ENCODE results near the gene RCL1.
"Not testable (repeated sequence)": the region's sequence is repeated elsewhere in the genome, so short reads cannot be mapped to it uniquely, and the experiment has no call there.

Gene RCL1

DNA sequence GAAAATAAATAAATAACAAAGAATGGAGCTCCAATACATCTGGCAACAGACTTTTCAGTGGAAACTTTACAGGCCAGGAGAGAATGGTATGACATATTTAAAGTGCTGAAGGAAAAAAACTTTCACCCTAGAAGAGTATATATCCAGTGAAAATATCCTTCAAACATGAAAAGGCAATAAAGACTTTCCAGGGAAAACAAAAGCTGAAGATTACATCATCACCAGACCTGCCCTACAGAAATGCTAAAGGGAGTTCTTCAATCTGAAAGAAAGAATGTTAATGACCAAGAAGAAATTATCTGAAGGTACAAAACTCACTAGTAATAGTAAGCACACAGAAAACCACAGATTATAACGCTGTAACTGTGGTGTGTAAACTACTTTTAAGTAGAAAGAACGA lies 8.3 kb upstream of the RCL1 start:
- DNase-seq = no peak

DNA sequence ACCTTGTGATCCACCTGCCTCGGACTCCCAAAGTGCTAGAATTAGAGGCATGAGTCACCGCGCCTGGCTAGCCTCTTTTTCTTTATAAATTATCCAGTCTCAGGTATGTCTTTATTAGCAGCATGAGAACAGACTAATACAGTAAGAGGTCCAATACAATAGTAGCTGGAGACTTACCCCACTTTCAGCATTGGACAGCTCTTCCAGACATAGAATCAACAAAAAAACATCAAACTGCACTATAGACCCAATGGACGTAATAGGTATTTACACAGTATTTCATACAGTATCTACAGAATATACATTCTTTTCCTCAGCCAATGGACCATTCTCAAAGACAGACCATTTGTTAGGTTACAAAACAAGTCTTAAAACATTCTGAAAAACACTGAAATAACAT lies 6.1 kb upstream of the RCL1 start:
- DNase-seq = no peak

DNA sequence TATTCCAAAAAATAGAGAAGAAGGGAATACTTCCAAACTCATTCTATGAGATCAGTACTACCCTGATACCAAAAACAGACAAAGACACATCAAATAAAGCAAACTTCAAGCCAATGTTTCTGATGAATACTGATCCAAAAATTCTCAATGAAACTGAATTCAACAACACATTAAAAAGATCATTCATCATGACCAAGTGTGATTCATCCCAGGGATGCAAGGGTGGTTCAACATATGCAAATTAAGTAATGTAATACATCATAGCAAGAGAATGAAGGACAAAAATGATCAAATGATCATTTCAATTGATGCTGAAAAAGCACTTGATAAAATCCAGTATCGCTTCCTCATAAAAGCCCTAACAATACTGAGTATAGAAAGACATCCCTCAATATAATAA lies 4.9 kb upstream of the RCL1 start:
- DNase-seq = no peak

DNA sequence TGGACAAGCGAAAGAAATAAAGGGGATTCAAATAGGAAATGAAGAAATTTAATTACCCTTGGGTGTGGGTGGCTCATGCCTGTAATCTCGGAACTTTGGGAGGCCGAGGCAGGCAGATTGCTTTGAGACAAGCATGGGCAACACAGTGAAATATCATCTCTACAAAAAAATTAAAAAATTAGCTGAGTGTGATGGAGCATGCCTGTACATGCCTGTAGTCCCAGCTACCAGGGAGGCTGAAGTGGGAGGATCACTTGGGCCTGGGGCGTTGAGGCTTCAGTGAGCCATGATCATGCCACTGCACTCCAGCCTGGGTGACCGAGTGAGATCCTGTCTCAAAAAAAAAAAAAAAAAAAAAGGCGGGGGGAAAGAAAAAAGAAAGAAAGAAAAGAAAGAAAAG lies 4.0 kb upstream of the RCL1 start:
- DNase-seq = no peak

DNA sequence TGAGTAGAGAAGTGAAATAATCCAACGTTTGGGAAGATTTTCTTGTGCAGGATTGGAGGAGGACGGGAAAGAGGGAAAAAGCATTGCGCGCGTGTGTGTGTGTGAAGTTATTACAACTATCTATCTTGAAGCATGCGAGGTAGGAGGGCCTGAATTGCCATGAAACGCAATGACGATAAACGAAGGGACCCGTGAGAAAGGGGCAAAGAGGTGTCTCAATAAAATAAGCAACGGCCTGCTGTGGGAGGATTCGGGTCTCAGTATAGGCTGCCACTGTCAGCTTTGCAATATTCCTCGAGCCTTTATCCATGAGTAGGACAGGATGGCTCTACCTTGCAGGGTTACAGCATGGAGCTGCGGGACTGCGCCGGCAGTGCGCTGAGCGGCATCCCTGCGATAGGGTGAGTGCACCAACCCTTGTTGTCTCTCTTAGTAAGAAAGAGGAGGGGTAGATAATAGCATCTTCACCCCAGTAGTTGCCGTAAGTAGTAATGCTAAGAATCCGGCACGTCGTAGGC lies 631 bp upstream of the RCL1 start:
- no peak for DNase-seq

DNA sequence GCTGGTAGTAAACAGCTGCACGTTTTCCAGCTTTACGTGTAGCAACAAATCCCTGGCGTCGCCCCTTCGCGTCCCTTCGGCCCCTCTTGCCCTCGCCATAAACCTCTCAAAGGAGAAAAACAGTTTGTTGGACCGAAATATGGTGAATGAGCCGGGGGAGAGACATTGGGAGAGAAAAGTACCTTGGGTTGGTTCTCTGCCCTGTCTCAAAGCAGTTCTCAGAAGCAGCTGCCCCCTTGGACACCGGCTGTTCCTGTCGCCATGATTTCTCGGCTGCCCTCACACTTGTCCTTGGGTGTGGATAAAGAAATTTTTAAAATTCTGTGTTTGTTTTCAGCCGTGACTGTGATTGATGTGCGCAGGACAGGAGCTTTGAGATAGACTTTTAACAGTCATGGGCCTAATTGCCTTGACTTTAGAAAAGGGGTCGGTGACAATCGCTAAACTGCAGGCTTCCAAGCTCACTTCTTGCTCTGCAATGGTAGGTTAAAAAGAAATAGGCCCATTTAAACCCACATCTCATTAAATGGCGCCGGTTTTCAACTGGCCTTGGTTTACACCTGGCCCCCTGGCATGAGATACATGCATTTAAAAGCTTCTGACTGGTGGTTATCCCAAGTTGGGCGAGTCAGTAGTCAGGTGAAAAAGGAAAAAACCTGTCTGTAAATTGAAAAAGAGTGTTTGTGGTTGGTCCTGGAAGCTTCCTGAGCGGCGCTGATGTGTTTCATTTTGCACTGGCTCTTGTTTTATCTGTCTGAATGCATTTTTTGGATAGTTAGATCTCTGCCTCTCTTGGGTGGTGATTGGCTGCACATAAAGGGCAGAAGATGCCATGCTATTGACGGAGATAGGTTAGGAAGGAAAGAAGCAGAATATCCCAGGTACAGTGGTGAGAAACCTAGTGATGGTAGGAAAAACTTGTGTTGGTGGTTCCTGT lies 983 bp downstream of the RCL1 start:
- no peak for DNase-seq

DNA sequence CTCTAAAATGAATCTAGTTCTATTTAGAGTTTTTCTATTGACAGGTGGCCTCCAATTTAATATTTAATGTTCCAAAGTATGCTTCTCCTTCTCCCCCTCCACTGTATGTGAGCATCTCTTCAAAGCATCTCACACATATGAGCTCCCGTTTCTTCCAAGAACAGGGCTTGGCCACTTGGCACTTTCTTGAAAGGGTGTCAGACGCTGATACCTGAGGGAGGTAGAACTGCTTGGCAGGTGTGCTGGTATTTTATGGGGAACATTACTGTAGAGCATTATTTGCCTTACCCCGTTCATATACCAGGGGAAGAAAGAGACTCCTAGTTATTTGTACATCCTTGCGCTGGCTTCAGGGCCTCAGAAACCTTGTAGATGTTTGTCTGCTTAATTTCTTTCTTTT lies 1.9 kb downstream of the RCL1 start:
- no peak for DNase-seq

DNA sequence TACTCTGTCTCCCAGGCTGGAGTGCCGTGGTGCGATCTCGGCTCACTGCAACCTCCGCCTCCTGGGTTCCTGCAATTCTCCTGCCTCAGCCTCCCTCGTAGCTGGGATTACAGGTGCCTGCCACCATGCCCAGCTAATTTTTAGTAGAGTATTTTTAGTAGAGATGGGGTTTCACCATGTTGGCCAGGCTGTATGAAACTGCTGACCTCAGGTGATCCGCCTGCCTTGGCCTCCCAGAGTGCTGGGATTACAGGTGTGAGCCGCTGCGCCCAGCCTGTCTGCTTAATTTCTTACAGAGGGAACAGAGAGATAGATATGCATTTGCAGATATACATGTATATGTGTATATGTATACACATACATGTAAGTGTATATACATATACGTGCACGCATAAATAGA lies 2.4 kb downstream of the RCL1 start:
- DNase-seq = not testable (repeated sequence)

DNA sequence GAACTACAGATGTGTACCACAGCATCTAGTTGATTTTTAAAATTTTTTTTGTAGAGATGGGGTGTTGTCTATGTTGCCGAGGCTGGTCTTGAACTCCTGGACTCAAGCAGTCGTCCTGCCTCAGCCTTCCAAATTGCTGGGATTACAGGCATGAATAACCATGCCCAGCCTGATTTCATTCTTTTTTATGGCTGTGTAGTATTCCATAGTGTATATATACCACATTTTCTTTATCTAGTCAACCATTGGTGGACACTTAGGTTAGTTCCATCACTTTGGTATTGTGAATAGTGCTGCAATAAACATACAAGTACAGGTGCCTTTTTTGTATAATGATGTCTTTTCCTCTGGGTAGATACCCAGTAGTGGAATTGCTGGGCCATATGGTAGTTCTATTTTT lies 3.8 kb downstream of the RCL1 start:
- DNase-seq = no peak

DNA sequence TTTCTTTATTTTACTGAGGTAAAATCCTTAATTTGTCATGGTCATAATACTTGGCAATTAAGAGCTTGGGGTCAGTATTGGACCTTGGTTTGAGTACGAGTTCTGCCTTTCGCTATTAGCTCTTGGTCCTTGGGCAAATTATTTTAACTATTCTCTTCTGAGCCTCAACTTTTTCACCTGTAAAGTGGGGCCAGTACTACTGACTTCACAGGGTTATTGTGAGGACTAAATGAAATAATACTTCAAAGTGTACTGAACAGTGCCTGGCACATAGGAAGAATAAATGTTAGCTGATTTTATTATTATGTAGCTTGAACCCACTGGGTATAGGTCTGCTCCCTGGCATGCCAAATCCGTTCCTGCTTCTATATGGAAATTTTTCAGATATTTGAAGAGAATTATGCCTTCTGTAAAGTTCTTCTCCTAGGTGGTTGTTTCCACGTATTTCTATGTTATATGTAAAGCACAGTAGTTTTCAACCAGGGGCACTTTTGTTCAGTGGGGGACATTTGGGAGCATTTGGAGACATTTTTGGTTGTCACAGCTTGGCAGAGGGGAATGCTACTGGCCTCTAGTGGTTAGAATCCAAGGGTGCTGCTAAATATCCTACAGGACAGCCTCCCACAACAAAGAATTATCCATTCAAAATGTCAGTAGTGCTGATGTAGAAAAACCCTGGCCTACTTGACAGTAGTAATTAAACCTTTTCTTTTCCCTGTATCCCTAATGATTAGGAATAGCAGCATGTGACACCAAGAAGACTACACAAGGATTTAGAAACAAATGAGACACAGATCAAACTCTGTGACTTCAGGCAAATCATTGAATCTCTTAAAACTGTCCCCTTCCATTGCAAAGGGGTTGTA lies 4.5 kb downstream of the RCL1 start:
- DNase-seq = no peak

DNA sequence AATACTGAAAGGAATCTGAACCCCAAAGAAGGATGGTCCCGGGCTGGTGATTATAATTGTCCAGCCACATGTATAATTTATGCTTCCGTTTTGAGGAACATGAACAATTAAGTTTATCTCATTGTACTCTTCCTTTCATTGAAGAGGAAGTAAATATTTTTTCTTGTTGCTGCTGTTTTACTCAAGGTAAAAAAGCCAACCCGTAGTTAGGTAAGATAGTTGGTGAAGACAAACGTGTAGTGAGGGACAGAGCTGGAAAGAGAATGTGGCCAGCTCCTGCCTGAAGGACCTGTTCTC lies 5.1 kb downstream of the RCL1 start:
- no peak for DNase-seq

DNA sequence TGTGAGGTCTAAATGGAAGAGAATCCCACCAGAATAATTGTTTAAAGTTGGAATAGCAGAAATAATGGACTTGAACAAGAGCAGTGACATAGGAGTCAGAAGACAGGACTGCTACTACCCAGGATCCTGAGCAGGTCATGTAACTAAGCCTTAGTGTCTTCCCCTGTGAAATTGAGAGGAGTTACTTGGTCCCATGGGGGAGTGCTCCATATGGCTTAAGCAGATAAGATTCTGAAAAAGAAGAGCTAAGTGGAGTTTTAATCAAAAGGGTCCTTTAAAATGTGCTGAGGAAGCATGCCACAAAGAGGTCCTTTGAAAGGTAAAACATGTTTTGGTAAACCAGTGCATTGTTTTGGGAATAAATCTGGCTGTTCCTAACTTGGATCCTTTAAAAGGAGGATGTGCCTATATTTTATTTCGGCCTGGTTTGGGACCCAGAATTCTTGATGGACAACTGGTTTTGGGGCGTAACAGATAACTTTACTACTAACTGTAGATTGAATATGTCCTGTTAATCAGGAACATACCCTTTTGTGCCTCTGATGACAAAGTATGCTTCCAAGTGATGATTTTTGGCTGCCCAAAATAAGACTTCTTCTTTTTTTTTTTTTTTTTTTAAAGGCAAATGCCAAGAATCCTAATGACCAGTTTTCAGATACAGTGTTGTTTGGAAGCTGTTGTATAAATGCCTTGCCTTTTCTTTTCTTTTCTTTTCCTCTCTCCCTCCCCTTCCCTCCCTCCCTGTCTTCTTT lies 5.7 kb downstream of the RCL1 start:
- DNase-seq = no peak

DNA sequence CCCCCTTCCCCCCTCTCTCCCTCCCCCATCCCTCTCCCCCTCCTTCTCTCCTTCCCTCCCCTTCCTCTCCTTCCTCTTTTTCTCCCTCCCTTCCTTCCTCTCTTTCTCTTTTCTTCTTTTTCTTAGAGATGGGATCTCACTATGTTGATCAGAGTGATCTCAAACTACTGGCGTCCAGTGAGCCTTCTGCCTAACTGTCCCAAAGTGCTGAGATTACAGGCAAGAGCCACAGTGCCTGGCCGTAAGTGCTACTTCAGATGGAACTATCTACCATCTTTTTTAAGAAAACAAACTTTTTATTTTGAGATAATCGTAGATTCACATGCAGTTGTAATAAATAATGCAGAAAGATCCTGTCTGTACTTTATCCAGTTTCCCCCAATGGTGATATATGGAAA lies 6.3 kb downstream of the RCL1 start:
- DNase-seq = no peak

DNA sequence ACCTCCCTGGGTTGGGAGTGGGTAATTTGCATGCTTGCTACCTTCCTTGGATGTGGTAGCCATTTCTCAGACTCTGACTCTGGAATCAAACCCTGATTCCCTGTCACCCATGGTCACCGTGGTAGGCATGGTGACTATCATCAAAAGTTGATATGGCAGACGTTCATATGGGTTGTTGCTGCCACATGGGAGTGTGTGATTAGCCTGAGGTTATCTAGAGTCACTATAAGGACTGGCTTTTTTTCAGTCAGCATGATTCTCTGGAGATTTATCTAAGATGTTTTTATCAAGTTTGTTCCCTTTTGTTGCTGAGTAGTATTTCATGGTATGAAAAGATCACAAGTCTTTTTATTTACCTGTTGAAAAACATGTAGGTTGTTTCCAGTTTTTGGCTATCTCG lies 7.0 kb downstream of the RCL1 start:
- DNase-seq = no peak

DNA sequence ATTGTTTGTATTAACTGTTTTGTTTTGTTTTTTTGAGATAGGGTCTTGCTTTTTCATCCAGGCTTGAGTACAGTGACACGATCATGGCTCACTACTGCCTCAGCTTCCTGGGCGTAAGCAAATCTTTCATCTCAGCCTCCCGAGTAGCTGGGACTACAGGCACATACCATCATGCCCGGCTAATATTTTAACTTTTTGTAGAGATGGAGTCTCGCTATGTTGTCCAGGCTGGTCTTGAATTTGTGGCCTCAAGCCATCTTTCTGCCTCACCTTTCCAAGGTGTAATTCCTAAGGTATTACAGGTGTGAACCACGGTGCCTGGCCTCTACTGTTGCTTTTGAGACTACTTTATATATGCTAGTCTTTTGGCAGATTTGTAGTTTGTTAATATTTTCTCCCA lies 8.4 kb downstream of the RCL1 start:
- DNase-seq = no peak

DNA sequence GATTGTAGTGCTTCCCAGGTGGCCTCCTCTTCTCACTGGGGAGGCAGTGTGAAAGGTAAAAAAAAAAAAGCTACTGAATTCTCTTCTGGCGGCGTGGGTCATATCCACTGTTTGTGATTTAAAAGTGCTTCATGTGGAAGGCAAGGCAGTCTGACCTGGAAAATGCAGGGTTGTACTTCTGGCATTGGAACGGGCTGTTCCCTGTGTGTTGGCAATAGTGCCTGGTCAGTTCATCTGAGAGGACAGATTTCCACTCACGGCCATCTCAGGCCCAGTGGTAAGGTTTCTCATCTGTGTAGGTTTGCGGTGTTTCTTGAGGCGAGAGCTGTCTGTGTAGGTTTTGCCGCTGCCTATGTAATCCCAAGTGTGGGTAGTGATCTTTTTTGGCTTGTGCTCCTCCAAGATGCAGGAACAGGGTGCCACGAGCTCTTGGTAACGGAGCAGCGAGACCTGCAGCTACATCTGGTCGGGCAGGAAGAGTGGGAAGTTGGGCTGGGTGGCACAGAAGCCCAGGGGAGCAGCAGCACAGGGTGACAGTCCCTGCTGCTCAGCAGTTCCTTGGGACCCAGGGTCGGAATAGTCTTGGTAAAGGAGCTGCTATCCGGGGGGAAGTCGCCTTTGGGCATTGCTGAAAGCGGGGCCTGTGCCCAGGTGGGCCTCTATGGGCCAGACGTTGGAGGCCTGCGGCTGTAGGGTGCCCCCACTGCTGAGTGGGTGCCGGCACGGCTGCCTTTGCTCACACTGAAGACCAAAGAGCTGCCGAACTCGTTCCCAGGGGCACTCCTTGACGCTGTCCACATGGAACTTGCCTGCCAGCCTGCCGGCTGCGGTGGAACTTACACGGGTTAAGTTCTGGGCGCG lies 11.2 kb downstream of the RCL1 start:
- DNase-seq = no peak

DNA sequence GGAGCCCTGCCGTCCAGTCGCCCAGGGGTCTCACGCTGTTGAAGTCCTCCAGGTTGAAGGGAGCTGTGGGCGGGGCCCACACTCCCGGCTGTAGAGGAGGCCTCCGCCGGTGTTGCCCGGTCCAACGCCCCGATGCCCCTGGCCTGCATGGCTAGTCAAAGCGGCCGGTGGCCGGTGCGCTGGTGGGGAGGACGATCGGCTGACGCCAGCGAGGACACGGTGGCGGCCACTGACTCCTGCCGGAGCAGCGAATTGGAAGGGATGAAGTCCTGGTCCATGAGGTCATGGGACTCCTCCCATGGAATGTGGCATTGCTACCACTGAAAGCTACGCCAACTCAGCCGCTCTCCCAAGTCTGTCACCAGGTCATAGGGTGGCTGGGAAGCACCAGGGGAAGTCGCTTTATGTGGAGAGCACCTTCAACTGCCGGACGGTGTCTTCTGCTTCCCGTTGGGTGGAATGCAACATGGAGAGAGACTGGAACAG lies 11.8 kb downstream of the RCL1 start:
- DNase-seq = no peak

DNA sequence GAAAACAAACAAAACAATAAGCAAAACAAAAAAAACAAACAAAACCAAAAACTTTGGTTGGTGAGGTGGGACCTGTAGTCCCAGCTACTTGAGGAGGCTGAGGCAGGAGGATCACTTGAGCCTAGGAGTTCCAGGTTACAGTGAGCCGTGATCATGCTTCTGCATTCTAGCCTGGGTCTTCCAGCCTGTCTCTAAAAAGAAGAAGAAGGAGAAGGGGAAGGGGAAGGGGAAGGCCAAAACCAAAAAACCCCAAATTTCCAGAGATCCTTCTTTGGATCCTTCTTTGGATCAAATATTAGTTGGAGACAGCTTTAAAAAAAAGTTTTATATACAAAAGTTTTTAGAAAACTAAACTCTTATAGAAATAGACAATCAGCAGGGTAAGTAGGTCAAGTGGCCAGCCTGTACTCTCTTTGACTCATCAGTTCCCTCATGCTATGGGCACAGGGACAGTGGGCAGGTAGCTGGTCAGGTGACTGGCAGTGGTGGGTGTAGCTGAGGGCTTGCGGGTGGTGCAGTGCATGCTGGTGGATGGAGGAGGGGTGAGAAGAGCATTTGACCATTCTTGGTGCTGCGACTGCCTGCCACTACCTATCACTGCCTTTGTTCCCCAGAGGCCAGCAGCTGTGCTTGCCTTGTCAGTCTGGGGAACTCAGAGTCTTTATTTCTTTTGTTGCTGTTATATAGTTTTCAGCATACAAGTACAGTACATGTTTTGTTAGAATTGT lies 12.6 kb downstream of the RCL1 start:
- DNase-seq = no peak

DNA sequence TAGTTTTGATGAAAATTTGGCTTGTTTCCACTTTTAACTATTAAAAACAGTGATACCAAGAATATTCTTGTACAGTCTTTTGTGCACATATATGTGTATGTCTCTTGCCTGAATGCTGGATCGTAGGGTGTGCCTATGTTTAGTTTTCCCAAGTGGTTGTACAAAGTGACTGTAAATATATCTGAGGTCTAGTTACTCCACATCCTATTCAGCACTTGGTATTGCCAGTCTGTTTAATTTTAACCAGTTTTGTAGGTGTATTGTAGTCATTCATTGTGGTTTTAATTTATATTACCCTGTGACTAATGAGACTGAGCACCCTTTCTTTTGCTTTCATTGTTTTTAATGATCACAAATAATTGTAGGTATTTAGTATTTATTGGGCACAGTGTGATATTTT lies 17.8 kb downstream of the RCL1 start:
- DNase-seq = no peak

DNA sequence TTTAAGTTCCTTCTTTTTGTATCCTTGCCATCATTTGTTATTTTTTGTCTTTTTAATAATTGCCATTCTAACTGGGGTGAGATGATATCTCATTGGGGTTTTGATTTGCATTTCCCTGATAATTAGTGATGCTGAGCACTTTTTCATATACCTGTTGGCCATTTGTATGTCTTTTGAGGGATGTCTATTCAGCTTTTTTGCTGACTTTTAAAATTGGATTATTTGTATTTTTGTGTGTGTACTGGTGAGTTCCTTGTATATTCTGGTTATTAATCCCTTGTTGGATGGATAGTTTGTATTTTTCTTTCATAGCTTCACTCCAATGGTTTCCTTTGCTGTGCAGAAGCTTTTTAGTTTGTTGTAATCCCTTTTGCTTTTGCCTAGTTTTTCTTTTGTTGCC lies 19.1 kb downstream of the RCL1 start:
- no peak for DNase-seq

DNA sequence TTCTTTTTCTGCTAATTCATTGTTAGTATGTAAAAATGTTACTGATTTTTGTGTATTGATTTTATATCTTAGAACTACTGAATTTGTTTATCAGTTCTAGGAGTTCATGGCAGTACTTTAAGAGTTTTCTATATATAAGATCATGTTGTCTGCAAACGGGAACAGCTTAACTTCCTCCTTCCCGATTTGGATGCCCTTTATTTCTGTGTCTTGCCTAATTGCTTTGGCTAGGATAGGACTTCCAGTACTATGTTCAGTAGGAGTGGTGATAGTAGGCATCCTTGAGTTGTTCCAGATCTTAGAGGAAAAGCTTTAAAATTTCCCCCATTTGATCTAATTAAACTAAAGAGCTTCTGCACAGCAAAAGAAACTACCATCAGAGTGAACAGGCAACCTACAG lies 20.1 kb downstream of the RCL1 start:
- no peak for DNase-seq

DNA sequence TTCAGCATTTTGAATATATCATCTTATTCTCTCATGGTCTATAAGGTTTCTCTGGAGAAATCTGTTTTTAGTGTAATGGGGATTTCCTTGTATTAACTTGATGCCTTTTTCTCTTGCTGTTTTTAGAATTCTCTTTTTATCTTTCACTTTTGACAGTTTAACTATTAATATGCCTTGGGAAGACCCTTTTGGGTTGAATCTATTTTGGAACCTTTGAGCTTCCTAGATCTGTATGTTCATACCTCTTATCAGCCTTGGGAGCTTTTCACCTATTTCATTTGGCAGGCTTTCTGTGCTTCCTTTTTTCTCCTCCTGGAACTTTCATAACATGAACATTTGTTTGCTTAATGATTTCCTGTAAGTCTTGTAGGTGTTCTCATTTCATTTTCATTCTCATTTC lies 22.2 kb downstream of the RCL1 start:
- no peak for DNase-seq
